PC-3 (cell line): ENCODE measurements around the gene AADACL2. TPM values are rescaled to one million over a fixed set of nuclear protein-coding genes. Genes with fewer than 3 reads are reported as not detected.

Experiments used
- ATAC-seq: fragments of 200-7000 bp; cut with Tn5 transposase; 2 replicates; pipeline ENCODE4 v1.9.1; 2020; ENCODE audit warnings: mild to moderate bottlenecking, moderate library complexity
- BruUV-seq: library from RNA; stranded (reverse); fragments of 400-500 nt; replicated peaks from 2 replicates; lab custom pipeline; 2021; lab: Mats Ljungman, UMichigan
- CTCF ChIA-PET: fragments of 300-600 bp; sonication (Branson Sonifier 250); formaldehyde crosslinking; loops from one replicate; lab custom pipeline; 2022; ENCODE audit warnings: antibody characterized with exemption; lab: Charles Lee
- POLR2A ChIA-PET: fragments of 300-600 bp; sonication (Branson Sonifier 250); formaldehyde crosslinking; loops from one replicate; lab custom pipeline; 2022; ENCODE audit warnings: antibody characterized with exemption; ENCODE audit not compliant: unreplicated experiment; lab: Charles Lee
- DNase-seq: peaks from one replicate; pipeline ENCODE4 v3.0.0-alpha.2; 2015
- H2AFZ ChIP-seq: fragments of 300-600 bp; sonication (generic); 2 replicates; pipeline ENCODE4 v1.6.0; 2016; ENCODE audit warnings: antibody characterized with exemption, low read length
- H3F3A ChIP-seq: fragments of 300-600 bp; sonication (generic); one replicate; pipeline ENCODE4 v1.6.0; 2017; ENCODE audit warnings: antibody characterized with exemption, low read length, control low read depth, mild to moderate bottlenecking; ENCODE audit not compliant: unreplicated experiment
- H3K27ac ChIP-seq: fragments of 300-600 bp; sonication (generic); 2 replicates; pipeline ENCODE4 v1.5.1; 2016; ENCODE audit warnings: mild to moderate bottlenecking, low read length
- H3K27me3 ChIP-seq: fragments of 300-600 bp; sonication (generic); 2 replicates; pipeline ENCODE4 v1.6.1; 2016; ENCODE audit warnings: low read length, mixed read lengths
- H3K36me3 ChIP-seq: fragments of 300-600 bp; sonication (generic); 2 replicates; pipeline ENCODE4 v1.6.1; 2016; ENCODE audit warnings: low read depth, mixed run types, low read length, mixed read lengths
- H3K4me1 ChIP-seq: fragments of 300-600 bp; sonication (generic); 2 replicates; pipeline ENCODE4 v1.5.1; 2016; ENCODE audit warnings: low read length; ENCODE audit not compliant: insufficient read depth
- H3K4me2 ChIP-seq: fragments of 300-600 bp; sonication (generic); 2 replicates; pipeline ENCODE4 v1.6.0; 2016; ENCODE audit warnings: low read length
- H3K4me3 ChIP-seq: fragments of 300-600 bp; sonication (generic); 2 replicates; pipeline ENCODE4 v1.5.1; 2016; ENCODE audit warnings: mild to moderate bottlenecking, low read length, mixed read lengths
- H3K79me2 ChIP-seq: fragments of 300-600 bp; sonication (generic); 2 replicates; pipeline ENCODE4 v1.6.1; 2017; ENCODE audit warnings: low read length, mixed read lengths
- H3K9ac ChIP-seq: fragments of 300-600 bp; sonication (generic); 2 replicates; pipeline ENCODE4 v1.6.0; 2016; ENCODE audit warnings: mild to moderate bottlenecking, low read length
- H3K9me2 ChIP-seq: fragments of 300-600 bp; sonication (generic); replicated peaks from 2 replicates; pipeline ENCODE4 v1.6.1; 2016; ENCODE audit warnings: mixed run types, low read length, mixed read lengths
- H3K9me3 ChIP-seq: fragments of 300-600 bp; sonication (generic); 2 replicates; pipeline ENCODE4 v1.6.1; 2016; ENCODE audit warnings: low read length, mixed read lengths
- H4K20me1 ChIP-seq: fragments of 300-600 bp; sonication (generic); 2 replicates; pipeline ENCODE4 v1.6.1; 2016; ENCODE audit warnings: low read length, mixed read lengths
- CTCF ChIP-seq: fragments of 300-600 bp; sonication (generic); conservative IDR thresholded peaks from 2 replicates; pipeline ENCODE4 v1.5.1; 2017; ENCODE audit warnings: antibody characterized with exemption, low read depth, mild to moderate bottlenecking, low read length
- EZH2 ChIP-seq: fragments of 300-600 bp; sonication (generic); IDR thresholded peaks from one replicate; pipeline ENCODE4 v1.6.1; 2017; ENCODE audit warnings: antibody characterized with exemption, mild to moderate bottlenecking, low read length; ENCODE audit not compliant: unreplicated experiment
- EZH2phosphoT487 ChIP-seq: fragments of 300-600 bp; sonication (generic); IDR thresholded peaks from 2 replicates; pipeline ENCODE4 v1.6.1; 2018; ENCODE audit warnings: mild to moderate bottlenecking, antibody characterized with exemption, low read length, borderline replicate concordance
- intact Hi-C: fragments of 100-400 bp; cut with micrococcal nuclease; formaldehyde crosslinking; loops from 2 replicates; pipeline ENCODE4 v1.9.0; 2023
- total RNA-seq: library from RNA; depleted of rRNA; stranded (reverse); fragments of >200 nt; gene quantifications from 2 replicates; pipeline ENCODE4 v1.2.3, GENCODE V29; 2014

Gene AADACL2
- total RNA-seq, 1 experiment from 2014 or later: not detected

GRCh38 chr3:151792411-151792810 is 58.7 kb downstream of the AADACL2 start:
- H3K4me3 ChIP-seq: no peak overlapping the region
- H3K4me1 ChIP-seq: peaks cover 58% of the 10 kb centered on the region
- H3K9me3 ChIP-seq: no peaks in the 10 kb centered on the region
- peak overlapping the region; percentile 46 for H2AFZ ChIP-seq
- POLR2A ChIA-PET: no interaction called here
- CTCF ChIA-PET: no interaction called here
- 0 out of 2 replicates have a peak overlapping the region, but pooled peaks have one; percentile 46 for H3K4me2 ChIP-seq
- H3K79me2 ChIP-seq: no peaks in the 10 kb centered on the region
- H3K9me2 ChIP-seq: no peaks in the 10 kb centered on the region
- intact Hi-C loops: no loop called here
- DNase-seq (peak; percentile 16), ATAC-seq (no peak)
- no peaks in the 10 kb centered on the region for H4K20me1 ChIP-seq
- H3K9ac ChIP-seq: no peak overlapping the region; the same call in 1 of the 2 replicates
- H3F3A ChIP-seq: no peaks in the 10 kb centered on the region
- H3K36me3 ChIP-seq: no peaks in the 10 kb centered on the region
- no TSS peak for BruUV-seq
- TF ChIP-seq EZH2 (no peak), CTCF (no peak), EZH2phosphoT487 (no peak)
- H3K27ac ChIP-seq: peak overlapping the region; percentile 73
- H3K27me3 ChIP-seq: no peaks in the 10 kb centered on the region

- ChIA-PET POLR2A (interaction anchor here (0.6 kb wide), 1 partner anchor 23 kb away, joined by 3 read pairs; no protein-coding TSS in a partner anchor), CTCF (no interaction called here)
- peaks cover 50% of the 10 kb centered on the region for H3K4me1 ChIP-seq
- TF ChIP-seq EZH2phosphoT487 (no peak), CTCF (no peak), EZH2 (no peak)
- H3F3A ChIP-seq: no peaks in the 10 kb centered on the region
- H2AFZ ChIP-seq: no peak overlapping the region
- H3K9me2 ChIP-seq: no peaks in the 10 kb centered on the region
- H3K4me3 ChIP-seq: no peak overlapping the region
- no TSS peak for BruUV-seq
- intact Hi-C loops: loop anchor here (1.0 kb wide), 1 partner anchor 23 kb away; no protein-coding TSS in a partner anchor
- ATAC-seq (peak; percentile 48), DNase-seq (peak; percentile 26)
- no peaks in the 10 kb centered on the region for H3K79me2 ChIP-seq
- peak overlapping the region; percentile 21; the same call in 1 of the 2 replicates for H3K9ac ChIP-seq
- no peaks in the 10 kb centered on the region for H3K27me3 ChIP-seq
- H3K9me3 ChIP-seq: no peaks in the 10 kb centered on the region
- no peaks in the 10 kb centered on the region for H4K20me1 ChIP-seq
- H3K27ac ChIP-seq: peak overlapping the region; percentile 73
- H3K36me3 ChIP-seq: no peaks in the 10 kb centered on the region
- peak overlapping the region; percentile 46 for H3K4me2 ChIP-seq
These were observed 59.9 kb downstream of the AADACL2 start for GRCh38 chr3:151793636-151794035.

- Histone ChIP-seq H3F3A (no peaks in the 10 kb centered on the region), H3K4me3 (no peak overlapping the region), H3K4me1 (peaks cover 50% of the 10 kb centered on the region), H3K79me2 (no peaks in the 10 kb centered on the region), H3K27ac (peak overlapping the region; percentile 73), H3K4me2 (peak overlapping the region; percentile 46), H3K9me3 (no peaks in the 10 kb centered on the region), H3K27me3 (no peaks in the 10 kb centered on the region), H3K9me2 (no peaks in the 10 kb centered on the region), H2AFZ (no peak overlapping the region), H4K20me1 (no peaks in the 10 kb centered on the region), H3K9ac (peak overlapping the region; percentile 21; the same call in 1 of the 2 replicates), H3K36me3 (no peaks in the 10 kb centered on the region)
- POLR2A ChIA-PET: interaction anchor here (0.6 kb wide), 1 partner anchor 22 kb away, joined by 3 read pairs; no protein-coding TSS in a partner anchor
- intact Hi-C loops: loop anchor here (1.0 kb wide), 1 partner anchor 24 kb away; no protein-coding TSS in a partner anchor
- ATAC-seq (peak; percentile 75), DNase-seq (peak; percentile 80)
- no TSS peak for BruUV-seq
- TF ChIP-seq EZH2phosphoT487 (no peak), EZH2 (no peak), CTCF (no peak)
- CTCF ChIA-PET: no interaction called here
These were observed 60.4 kb downstream of the AADACL2 start for GRCh38 chr3:151794080-151794479.
